Suprapubic skin (tissue), 4 donors: ENCODE results near the gene PCDHA1. TPM values are rescaled to one million over a fixed set of nuclear protein-coding genes. Genes with fewer than 3 reads are reported as not detected.

ENCODE experiments used
- DNase-seq, 2 donors: peaks; one replicate each; pipeline ENCODE4 v3.0.0-alpha.2; 2019; ENCODE audit warnings: low spot score in 2 of 2
- H3K27ac ChIP-seq: fragments of 200-600 bp; sonication (generic); one replicate; pipeline ENCODE4 v1.5.1; 2019
- H3K27me3 ChIP-seq: fragments of 200-600 bp; sonication (generic); one replicate; pipeline ENCODE4 v1.5.1; 2019
- H3K36me3 ChIP-seq: fragments of 200-600 bp; sonication (generic); one replicate; pipeline ENCODE4 v1.5.1; 2019
- H3K4me1 ChIP-seq: fragments of 200-600 bp; sonication (generic); one replicate; pipeline ENCODE4 v1.5.1; 2019
- H3K4me3 ChIP-seq: fragments of 200-600 bp; sonication (generic); one replicate; pipeline ENCODE4 v1.5.1; 2019; ENCODE audit warnings: mild to moderate bottlenecking
- H3K9me3 ChIP-seq: fragments of 200-600 bp; sonication (generic); one replicate; pipeline ENCODE4 v1.5.1; 2019
- EP300 ChIP-seq: sonication (generic); formaldehyde crosslinking; IDR thresholded peaks from one replicate; pipeline ENCODE4 v1.6.1; 2017; ENCODE audit warnings: antibody characterized with exemption
- POLR2A ChIP-seq, 2 donors: fragments of 450-650 bp; IDR thresholded peaks; one replicate each; pipeline ENCODE4 v1.6.1; 2017; ENCODE audit warnings: antibody characterized with exemption in 2 of 2, mild to moderate bottlenecking in 2 of 2, moderate library complexity in 2 of 2
- POLR2AphosphoS5 ChIP-seq, 3 donors: sonication (generic); formaldehyde crosslinking; IDR thresholded peaks; one replicate each; pipeline ENCODE4 v1.6.1; 2017; ENCODE audit warnings: antibody characterized with exemption in 3 of 3
- WGBS: methylation state at CpG from one replicate; pipeline ENCODE4 v1.1.5; 2018; 5-methylcytosine and 5-hydroxymethylcytosine counted together
- total RNA-seq, 4 donors: library from RNA; depleted of rRNA; stranded (reverse); fragments of >200 nt; gene quantifications; one replicate each; pipeline ENCODE4 v1.1.0, GENCODE V29; 2016
- TF ChIP-seq, protein P1 (sequence below), 2 donors: fragments of 200-600 bp in 1 of 2; fragments of 450-650 bp in 1 of 2; sonication (generic) in 1 of 2; IDR thresholded peaks; one replicate each; pipeline ENCODE4 v1.5.1; 2016 to 2019; ENCODE audit warnings: antibody characterized with exemption in 2 of 2, mild to moderate bottlenecking in 1 of 2, moderate library complexity in 1 of 2

PCDHA1 gene
- total RNA-seq, 4 donors from 2014 or later = not detected

DNA sequence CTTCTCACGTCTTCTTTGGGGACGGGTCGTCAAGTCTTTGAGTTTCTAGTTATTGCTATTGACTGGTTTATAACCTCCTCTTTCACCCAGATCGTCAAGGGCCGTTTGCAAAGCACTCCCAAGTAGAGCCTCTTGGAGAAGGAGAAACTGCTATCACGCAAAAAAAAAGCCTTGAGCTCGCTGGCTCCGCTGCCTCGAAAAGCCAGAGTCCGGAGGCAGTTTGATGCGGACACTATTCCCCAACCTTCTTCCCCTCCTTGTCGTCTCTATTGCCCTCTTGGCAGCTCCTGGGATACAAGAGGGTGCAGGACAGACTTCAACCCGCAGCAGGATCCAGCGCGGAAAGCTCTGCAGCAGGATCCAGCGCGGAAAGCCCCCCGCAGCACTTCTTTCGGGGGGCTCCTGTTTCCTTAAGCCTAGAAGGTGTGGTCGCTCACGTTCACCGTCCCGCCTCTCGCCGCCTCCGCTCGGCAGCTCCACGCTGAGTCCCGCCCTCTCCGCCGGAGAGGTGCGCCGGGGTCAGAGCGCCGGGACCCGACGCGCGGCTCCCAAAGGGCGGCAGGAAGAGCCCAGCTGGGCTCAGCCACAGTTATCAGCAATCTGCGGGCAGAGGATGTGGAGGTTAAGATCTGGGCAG, 140.0 kb downstream of the PCDHA1 start, which contains the start of gene PCDHAC1:
TSS of gene PCDHAC1 (plus strand) at position 494 of the 637 bp plus-strand sequence. CDS start 594 bp downstream, outside the sequence.
- H3K27me3 ChIP-seq = peaks cover 28% of the 10 kb centered on the region
- peak within 1 kb of the TSS; percentile 53 for H3K4me3 ChIP-seq
- H3K27ac ChIP-seq = no peak within 1 kb of the TSS
- no peaks in the 10 kb centered on the region for H3K36me3 ChIP-seq
- peaks cover 16% of the 10 kb centered on the region for H3K4me1 ChIP-seq
- WGBS = 5% methylated on average over 12 of the region's 41 CpGs
- TF ChIP-seq POLR2AphosphoS5 (IDR thresholded peaks at IDR 0.05) (no peak), EP300 (no peak), POLR2A (IDR thresholded peaks at IDR 0.05) (no peak)
- TF ChIP-seq, protein P1, sequence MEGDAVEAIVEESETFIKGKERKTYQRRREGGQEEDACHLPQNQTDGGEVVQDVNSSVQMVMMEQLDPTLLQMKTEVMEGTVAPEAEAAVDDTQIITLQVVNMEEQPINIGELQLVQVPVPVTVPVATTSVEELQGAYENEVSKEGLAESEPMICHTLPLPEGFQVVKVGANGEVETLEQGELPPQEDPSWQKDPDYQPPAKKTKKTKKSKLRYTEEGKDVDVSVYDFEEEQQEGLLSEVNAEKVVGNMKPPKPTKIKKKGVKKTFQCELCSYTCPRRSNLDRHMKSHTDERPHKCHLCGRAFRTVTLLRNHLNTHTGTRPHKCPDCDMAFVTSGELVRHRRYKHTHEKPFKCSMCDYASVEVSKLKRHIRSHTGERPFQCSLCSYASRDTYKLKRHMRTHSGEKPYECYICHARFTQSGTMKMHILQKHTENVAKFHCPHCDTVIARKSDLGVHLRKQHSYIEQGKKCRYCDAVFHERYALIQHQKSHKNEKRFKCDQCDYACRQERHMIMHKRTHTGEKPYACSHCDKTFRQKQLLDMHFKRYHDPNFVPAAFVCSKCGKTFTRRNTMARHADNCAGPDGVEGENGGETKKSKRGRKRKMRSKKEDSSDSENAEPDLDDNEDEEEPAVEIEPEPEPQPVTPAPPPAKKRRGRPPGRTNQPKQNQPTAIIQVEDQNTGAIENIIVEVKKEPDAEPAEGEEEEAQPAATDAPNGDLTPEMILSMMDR (IDR thresholded peaks at IDR 0.05) = no peak
- H3K9me3 ChIP-seq = no peaks in the 10 kb centered on the region
- no peak for DNase-seq

GRCh38 chr5:140926443-140927227, 140.7 kb downstream of the PCDHA1 start:
- Histone ChIP-seq H3K4me3 (peak overlapping the region; percentile 53), H3K27ac (no peak overlapping the region), H3K4me1 (peaks cover 16% of the 10 kb centered on the region), H3K27me3 (peaks cover 28% of the 10 kb centered on the region), H3K9me3 (no peaks in the 10 kb centered on the region), H3K36me3 (no peaks in the 10 kb centered on the region)
- DNase-seq = peak; percentile 76 to 85
- TF ChIP-seq, protein P1 (IDR thresholded peaks at IDR 0.05) = peak; percentile 41 to 70
- no peak for TF ChIP-seq POLR2A (IDR thresholded peaks at IDR 0.05)
- 7% methylated on average over 6 of the region's 74 CpGs for WGBS

DNA sequence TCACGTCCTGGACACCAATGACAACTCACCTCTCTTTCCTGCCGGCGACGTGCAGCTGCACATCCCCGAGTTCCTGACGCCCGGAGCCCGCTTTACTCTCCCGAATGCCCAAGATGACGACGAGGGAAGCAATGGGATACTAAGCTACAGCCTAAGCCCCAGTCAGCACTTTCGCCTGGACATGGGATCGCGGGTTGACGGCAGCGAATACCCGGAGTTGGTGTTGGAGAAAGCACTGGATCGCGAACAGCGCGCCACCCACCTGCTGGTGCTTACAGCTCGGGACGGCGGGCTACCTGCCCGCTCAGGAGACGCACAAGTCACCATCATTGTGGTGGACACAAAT, 141.3 kb downstream of the PCDHA1 start:
- Histone ChIP-seq H3K4me1 (peaks cover 16% of the 10 kb centered on the region), H3K36me3 (no peaks in the 10 kb centered on the region), H3K27me3 (peaks cover 28% of the 10 kb centered on the region), H3K9me3 (no peaks in the 10 kb centered on the region), H3K4me3 (peak overlapping the region; percentile 53), H3K27ac (no peak overlapping the region)
- no CpG with 5 or more reads among the region's 26 CpGs for WGBS
- DNase-seq = peak in 1 of 2 donors; percentile 53
- TF ChIP-seq EP300 = no peak
- TF ChIP-seq POLR2A (IDR thresholded peaks at IDR 0.05) = no peak
- no peak for TF ChIP-seq POLR2AphosphoS5 (IDR thresholded peaks at IDR 0.05)
- TF ChIP-seq, protein P1 (IDR thresholded peaks at IDR 0.05) = no peak

- TF ChIP-seq EP300 (no peak), POLR2A (IDR thresholded peaks at IDR 0.05) (no peak), POLR2AphosphoS5 (IDR thresholded peaks at IDR 0.05) (no peak)
- TF ChIP-seq, protein P1 (IDR thresholded peaks at IDR 0.05) = no peak
These were observed 149.1 kb downstream of the PCDHA1 start for GRCh38 chr5:140934964-140935606.

DNA sequence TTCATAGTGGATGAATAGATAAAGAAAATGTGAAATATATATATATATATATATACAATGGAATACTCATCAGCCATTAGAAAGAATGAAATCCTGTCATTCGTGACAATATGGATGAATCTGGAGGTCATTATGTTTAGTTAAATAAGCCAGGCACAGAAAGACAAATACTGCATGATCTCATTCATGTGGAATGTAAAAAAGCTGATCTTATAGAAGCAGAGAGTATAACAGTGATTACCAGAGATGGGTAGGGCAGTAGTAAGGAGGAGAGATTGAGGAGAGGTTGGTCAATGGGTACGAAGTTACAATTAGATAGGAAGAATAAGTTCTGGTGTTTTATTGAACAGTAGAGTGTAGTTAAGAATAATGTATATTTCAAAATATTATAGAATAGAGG, 160.6 kb downstream of the PCDHA1 start:
- no peak overlapping the region for H3K4me3 ChIP-seq
- WGBS = 59% methylated on average over 2 of the region's 2 CpGs

More at GRCh38 chr5:140934964-140935606, 149.1 kb downstream of the PCDHA1 start:
- Histone ChIP-seq H3K4me1 (no peaks in the 10 kb centered on the region), H3K9me3 (no peaks in the 10 kb centered on the region), H3K36me3 (no peaks in the 10 kb centered on the region), H3K4me3 (no peak overlapping the region), H3K27me3 (no peaks in the 10 kb centered on the region), H3K27ac (no peak overlapping the region)
- WGBS = 47% methylated on average over 4 of the region's 4 CpGs
- DNase-seq = no peak

More for the DNA sequence above, 160.6 kb downstream of the PCDHA1 start:
- H3K27ac ChIP-seq = no peak overlapping the region
- peaks cover 4% of the 10 kb centered on the region for H3K9me3 ChIP-seq
- DNase-seq = no peak
- H3K36me3 ChIP-seq = no peaks in the 10 kb centered on the region
- H3K27me3 ChIP-seq = no peaks in the 10 kb centered on the region
- no peak for TF ChIP-seq POLR2A (IDR thresholded peaks at IDR 0.05)
- TF ChIP-seq POLR2AphosphoS5 (IDR thresholded peaks at IDR 0.05) = no peak
- TF ChIP-seq EP300 = no peak
- TF ChIP-seq, protein P1 (IDR thresholded peaks at IDR 0.05) = no peak
- H3K4me1 ChIP-seq = no peaks in the 10 kb centered on the region
